ENCODE results near the gene PCSK7.

PCSK7 gene

GRCh38 chr11:117199053-117199915 is 32.6 kb downstream of the PCSK7 start, which contains the start of gene TAGLN (continued):
- TF ChIP-seq ZIC2 (tag by site-specific recombination; IDR thresholded peaks at IDR 0.05) (peak; percentile 30), PRDM10 (tag by site-specific recombination; IDR thresholded peaks at IDR 0.05) (peak; percentile 78)

- peaks cover 0 to 24% of the 10 kb centered on the region in 2 experiments; a peak in 1 of 3 replicates for H3K36me3 ChIP-seq (ENCODE audit: control insufficient read depth in 2 of 2, insufficient read depth in 1 of 2, low read length in 2 of 2)
- no peak overlapping the region for H3K27ac ChIP-seq (ENCODE audit: extremely low read depth, low read depth, low read length)
- CTCF ChIA-PET, result interaction anchor here (0.7 to 2.4 kb wide), 6 partner anchors 18 to 267 kb away, joined by 3 to 10 read pairs (median 4); no protein-coding TSS in a partner anchor
- no peaks in the 10 kb centered on the region for H3K4me1 ChIP-seq (ENCODE audit: control insufficient read depth, insufficient read depth, low read length)
- H3K4me3 ChIP-seq (ENCODE audit: low read depth, low read length), result no peak overlapping the region
- H3K9me3 ChIP-seq (ENCODE audit: control insufficient read depth, insufficient read depth, low read depth, low read length), result no peaks in the 10 kb centered on the region
- TF ChIP-seq ZNF138 (tag by site-specific recombination; IDR thresholded peaks at IDR 0.05; ENCODE audit: borderline replicate concordance), result no peak
- no peak for TF ChIP-seq ZNF747 (tag by site-specific recombination; IDR thresholded peaks at IDR 0.05)
- TF ChIP-seq ZBTB20 (tag by site-specific recombination; IDR thresholded peaks at IDR 0.05), result no peak
- no peak for TF ChIP-seq SCRT2 (tag by site-specific recombination; IDR thresholded peaks at IDR 0.05)
- TF ChIP-seq, protein P1, sequence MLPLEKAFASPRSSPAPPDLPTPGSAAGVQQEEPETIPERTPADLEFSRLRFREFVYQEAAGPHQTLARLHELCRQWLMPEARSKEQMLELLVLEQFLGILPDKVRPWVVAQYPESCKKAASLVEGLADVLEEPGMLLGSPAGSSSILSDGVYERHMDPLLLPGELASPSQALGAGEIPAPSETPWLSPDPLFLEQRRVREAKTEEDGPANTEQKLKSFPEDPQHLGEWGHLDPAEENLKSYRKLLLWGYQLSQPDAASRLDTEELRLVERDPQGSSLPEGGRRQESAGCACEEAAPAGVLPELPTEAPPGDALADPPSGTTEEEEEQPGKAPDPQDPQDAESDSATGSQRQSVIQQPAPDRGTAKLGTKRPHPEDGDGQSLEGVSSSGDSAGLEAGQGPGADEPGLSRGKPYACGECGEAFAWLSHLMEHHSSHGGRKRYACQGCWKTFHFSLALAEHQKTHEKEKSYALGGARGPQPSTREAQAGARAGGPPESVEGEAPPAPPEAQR (tag by site-specific recombination; IDR thresholded peaks at IDR 0.05), result no peak
- TF ChIP-seq MZF1 (tag by site-specific recombination; IDR thresholded peaks at IDR 0.05; ENCODE audit: borderline replicate concordance), result no peak
- TF ChIP-seq, protein P2, sequence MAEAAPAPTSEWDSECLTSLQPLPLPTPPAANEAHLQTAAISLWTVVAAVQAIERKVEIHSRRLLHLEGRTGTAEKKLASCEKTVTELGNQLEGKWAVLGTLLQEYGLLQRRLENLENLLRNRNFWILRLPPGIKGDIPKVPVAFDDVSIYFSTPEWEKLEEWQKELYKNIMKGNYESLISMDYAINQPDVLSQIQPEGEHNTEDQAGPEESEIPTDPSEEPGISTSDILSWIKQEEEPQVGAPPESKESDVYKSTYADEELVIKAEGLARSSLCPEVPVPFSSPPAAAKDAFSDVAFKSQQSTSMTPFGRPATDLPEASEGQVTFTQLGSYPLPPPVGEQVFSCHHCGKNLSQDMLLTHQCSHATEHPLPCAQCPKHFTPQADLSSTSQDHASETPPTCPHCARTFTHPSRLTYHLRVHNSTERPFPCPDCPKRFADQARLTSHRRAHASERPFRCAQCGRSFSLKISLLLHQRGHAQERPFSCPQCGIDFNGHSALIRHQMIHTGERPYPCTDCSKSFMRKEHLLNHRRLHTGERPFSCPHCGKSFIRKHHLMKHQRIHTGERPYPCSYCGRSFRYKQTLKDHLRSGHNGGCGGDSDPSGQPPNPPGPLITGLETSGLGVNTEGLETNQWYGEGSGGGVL (tag by site-specific recombination; IDR thresholded peaks at IDR 0.05), result no peak
- no peak for TF ChIP-seq KLF8 (tag by site-specific recombination; IDR thresholded peaks at IDR 0.05)
- TF ChIP-seq TRIM28 (IDR thresholded peaks at IDR 0.05; ENCODE audit: borderline replicate concordance, low read length), result no peak
- no peak for TF ChIP-seq ZFHX2 (tag by site-specific recombination; conservative IDR thresholded peaks at IDR 0.05)
- no peak for TF ChIP-seq ZBTB8A (tag by site-specific recombination; IDR thresholded peaks at IDR 0.05)
- POLR2A ChIA-PET, result interaction anchor here (1.8 kb wide), 1 partner anchor 20 kb away, joined by 5 read pairs; the partner anchor contains the start of gene SIDT2
Measured at GRCh38 chr11:117198613-117199012, 33.3 kb downstream of the PCSK7 start.

Data from HEK293 (cell line).